GM12878 (cell line): ENCODE results near the gene KRTAP5-4. TPM values are rescaled to one million over a fixed set of nuclear protein-coding genes. Genes with fewer than 3 reads are reported as not detected.
"Not testable (repeated sequence)": the region's sequence is repeated elsewhere in the genome, so short reads cannot be mapped to it uniquely, and the experiment has no call there.

Experiments
- ATAC-seq: fragments of 200-7000 bp; cut with Tn5 transposase; 3 replicates; pipeline ENCODE4 v1.9.1; 2020; ENCODE audit warnings: mild to moderate bottlenecking, moderate library complexity
- BruUV-seq: library from RNA; stranded (reverse); fragments of 400-500 nt; replicated peaks from 2 replicates; lab custom pipeline; 2021; lab: Mats Ljungman, UMichigan
- CTCF ChIA-PET: fragments of 300-600 bp; sonication (Branson Sonifier 250); formaldehyde crosslinking; extraction: SDS; loops from one replicate; lab custom pipeline; 2021; ENCODE audit warnings: inconsistent platforms; lab: Yijun Ruan, JAX
- POLR2A ChIA-PET: fragments of 350-600 bp; formaldehyde crosslinking; extraction: SDS; loops from one replicate; lab custom pipeline; 2021; ENCODE audit warnings: inconsistent platforms; lab: Charles Lee
- RAD21 ChIA-PET: fragments of 300-600 bp; sonication (Branson Sonifier 250); formaldehyde crosslinking; loops from one replicate; lab custom pipeline; 2023; ENCODE audit warnings: antibody characterized with exemption; ENCODE audit not compliant: unreplicated experiment; lab: Charles Lee
- SMC1A ChIA-PET: fragments of 300-600 bp; sonication (Branson Sonifier 250); formaldehyde crosslinking; loops from one replicate; lab custom pipeline; 2023; ENCODE audit not compliant: unreplicated experiment, uncharacterized antibody; lab: Charles Lee
- DNase-seq: peaks from one replicate; pipeline ENCODE4 v3.0.0-alpha.2; 2011; ENCODE audit warnings: low read depth, low spot score
- FAIRE-seq: peaks from 3 replicates; lab custom pipeline; 2011; peaks lifted over from hg19 to GRCh38; lab: Jason Lieb, UNC
- H2AFZ ChIP-seq: 2 replicates; pipeline ENCODE4 v1.6.0; 2011; ENCODE audit warnings: low read depth, low read length, control low read depth; ENCODE audit not compliant: control insufficient read depth
- H3K27ac ChIP-seq: 2 replicates; pipeline ENCODE4 v1.5.1; 2011; ENCODE audit warnings: control low read depth; ENCODE audit not compliant: control insufficient read depth, insufficient read depth
- H3K27me3 ChIP-seq, 2 experiments: replicated peaks in 1 of 2; 2 replicates each; pipeline versions ENCODE4 v1.6.0 to v1.6.1; 2011; ENCODE audit warnings: low read length in 1 of 2; ENCODE audit not compliant: control insufficient read depth in 2 of 2, insufficient read depth in 2 of 2
- H3K36me3 ChIP-seq, 2 experiments: 2 replicates each; pipeline ENCODE4 v1.5.1; 2011; ENCODE audit warnings: low read length in 1 of 2; ENCODE audit not compliant: control insufficient read depth in 2 of 2, insufficient read depth in 2 of 2
- H3K4me1 ChIP-seq: 2 replicates; pipeline ENCODE4 v1.6.1; 2011; ENCODE audit warnings: mild to moderate bottlenecking, low read length, moderate library complexity, mixed read lengths; ENCODE audit not compliant: control insufficient read depth, insufficient read depth
- H3K4me2 ChIP-seq: 2 replicates; pipeline ENCODE4 v1.6.0; 2011; ENCODE audit warnings: control low read depth; ENCODE audit not compliant: control insufficient read depth, insufficient read depth
- H3K4me3 ChIP-seq: fragments of 200-600 bp; sonication (generic); 2 replicates; pipeline ENCODE4 v1.5.1; 2016
- H3K79me2 ChIP-seq: 2 replicates; pipeline ENCODE4 v1.6.0; 2011; ENCODE audit warnings: low read length; ENCODE audit not compliant: control insufficient read depth, insufficient read depth
- H3K9ac ChIP-seq: 2 replicates; pipeline ENCODE4 v1.8.0; 2011; ENCODE audit warnings: low read length, control low read depth, mixed read lengths; ENCODE audit not compliant: control insufficient read depth, insufficient read depth
- H3K9me3 ChIP-seq: replicated peaks from 3 replicates; pipeline ENCODE4 v1.5.1; 2011; ENCODE audit warnings: mild to moderate bottlenecking, low read length; ENCODE audit not compliant: control insufficient read depth, insufficient read depth
- H4K20me1 ChIP-seq: 2 replicates; pipeline ENCODE4 v1.6.0; 2011; ENCODE audit not compliant: control insufficient read depth, insufficient read depth
- ASH2L ChIP-seq: fragments of 300-600, 200-600 bp; sonication (generic); IDR thresholded peaks from 2 replicates; pipeline ENCODE4 v1.6.1; 2017; ENCODE audit warnings: low read depth, mild to moderate bottlenecking, borderline replicate concordance
- BHLHE40 ChIP-seq, 2 experiments: fragments of 450-650 bp in 1 of 2; IDR thresholded peaks; 2 replicates each; pipeline ENCODE4 v1.6.1; 2011 to 2017; ENCODE audit warnings: low read depth in 2 of 2, borderline replicate concordance in 1 of 2, improper control_type of control experiment in 1 of 2, low read length in 1 of 2, mild to moderate bottlenecking in 1 of 2
- BRCA1 ChIP-seq: IDR thresholded peaks from 2 replicates; pipeline ENCODE4 v1.6.1; 2011; ENCODE audit warnings: low read depth, low read length, improper control_type of control experiment
- CBFB ChIP-seq: IDR thresholded peaks from 2 replicates; pipeline ENCODE4 v1.6.1; 2016; ENCODE audit warnings: antibody characterized with exemption, low read depth
- CEBPB ChIP-seq, 2 experiments: fragments of 150-350 bp in 1 of 2; IDR thresholded peaks; 2 replicates each; pipeline ENCODE4 v1.6.1; 2012 to 2014; ENCODE audit warnings: low read depth in 2 of 2, low read length in 2 of 2, borderline replicate concordance in 1 of 2, inconsistent platforms in 1 of 2
- EGR1 ChIP-seq, 2 experiments: IDR thresholded peaks; 1 replicate in 1 of 2; 2 replicates in 1 of 2; pipeline ENCODE4 v1.6.1; 2011 to 2012; ENCODE audit warnings: low read depth in 2 of 2, low read length in 2 of 2, borderline replicate concordance in 1 of 2, mild to moderate bottlenecking in 1 of 2, moderate library complexity in 1 of 2
- MAX ChIP-seq: IDR thresholded peaks from 2 replicates; pipeline ENCODE4 v1.6.1; 2012; ENCODE audit warnings: low read depth, low read length, improper control_type of control experiment
- RAD51 ChIP-seq: fragments of 450-650 bp; IDR thresholded peaks from 2 replicates; pipeline ENCODE4 v1.6.1; 2016; ENCODE audit warnings: moderate library complexity, mild to moderate bottlenecking, inconsistent platforms
- RFX5 ChIP-seq: IDR thresholded peaks from 2 replicates; pipeline ENCODE4 v1.6.1; 2011; ENCODE audit warnings: low read depth, low read length, improper control_type of control experiment
- SRF ChIP-seq, 2 experiments: IDR thresholded peaks; 2 replicates each; pipeline ENCODE4 v1.6.1; 2011; ENCODE audit warnings: low read depth in 2 of 2, low read length in 2 of 2, mild to moderate bottlenecking in 1 of 2, moderate library complexity in 1 of 2
- WRNIP1 ChIP-seq: IDR thresholded peaks from 2 replicates; pipeline ENCODE4 v1.6.1; 2011; ENCODE audit warnings: low read depth, low read length, improper control_type of control experiment, borderline replicate concordance
- YBX1 ChIP-seq: fragments of 450-650 bp; IDR thresholded peaks from 2 replicates; pipeline ENCODE4 v1.6.1; 2016; ENCODE audit warnings: antibody characterized with exemption
- ZBED1 ChIP-seq: IDR thresholded peaks from 2 replicates; pipeline ENCODE4 v1.6.1; 2016; ENCODE audit warnings: borderline replicate concordance
- ZNF207 ChIP-seq: fragments of 450-650 bp; IDR thresholded peaks from 2 replicates; pipeline ENCODE4 v1.6.1; 2014; ENCODE audit warnings: antibody characterized with exemption, mild to moderate bottlenecking, borderline replicate concordance
- ZNF384 ChIP-seq: IDR thresholded peaks from 2 replicates; pipeline ENCODE4 v1.6.1; 2012; ENCODE audit warnings: low read depth, mild to moderate bottlenecking, low read length, improper control_type of control experiment, borderline replicate concordance
- WGBS: methylation state at CpG from one replicate; pipeline ENCODE4 v1.1.6; 2016; ENCODE audit warnings: low lambda C conversion rate; ENCODE audit not compliant: insufficient replicate concordance, insufficient coverage; ENCODE audit errors: missing lambda C conversion rate; 5-methylcytosine and 5-hydroxymethylcytosine counted together
- in situ Hi-C: fragments of 300-500 bp; cut with MboI; formaldehyde crosslinking; loops from 9 replicates; pipeline ENCODE4 v1.14.3; 2018; ENCODE audit warnings: mixed read lengths
- intact Hi-C: fragments of 100-400 bp; cut with micrococcal nuclease; formaldehyde crosslinking; loops from one replicate; pipeline ENCODE4 v1.14.2; 2022; ENCODE audit not compliant: unreplicated experiment
- polyA plus RNA-seq, 11 experiments: library from polyadenylated mRNA; depleted of rRNA in 4 of 11; unstranded in 6 of 11; stranded (reverse) in 5 of 11; fragments of >200 nt; fragmentation: Nextera tagmentation in 4 of 11; fragmentation: Illumina TruSeq in 1 of 11; extraction: Ambion mirVana in 4 of 11; extraction: Trizol in 1 of 11; gene quantifications; 1 replicate in 1 of 11; 2 replicates in 10 of 11; pipeline versions ENCODE4 v1.2.1 to v1.2.3, GENCODE V29; 2011 to 2016; ENCODE audit warnings: inconsistent platforms in 2 of 11, missing spikeins in 2 of 11, low read depth in 1 of 11
- total RNA-seq, 4 experiments: library from RNA; depleted of rRNA in 3 of 4; stranded (reverse); fragments of >200 nt in 3 of 4; fragmentation: Illumina TruSeq in 1 of 4; extraction: Trizol in 1 of 4; gene quantifications; 2 replicates each; pipeline versions ENCODE4 v1.2.1 to v1.2.3, GENCODE V29; 2013 to 2021

Gene KRTAP5-4
- total and polyA plus RNA-seq, 10 of the 15 experiments (the other 5 are each of a cell fraction or from before 2014, with no cell fraction given): not detected

DNA sequence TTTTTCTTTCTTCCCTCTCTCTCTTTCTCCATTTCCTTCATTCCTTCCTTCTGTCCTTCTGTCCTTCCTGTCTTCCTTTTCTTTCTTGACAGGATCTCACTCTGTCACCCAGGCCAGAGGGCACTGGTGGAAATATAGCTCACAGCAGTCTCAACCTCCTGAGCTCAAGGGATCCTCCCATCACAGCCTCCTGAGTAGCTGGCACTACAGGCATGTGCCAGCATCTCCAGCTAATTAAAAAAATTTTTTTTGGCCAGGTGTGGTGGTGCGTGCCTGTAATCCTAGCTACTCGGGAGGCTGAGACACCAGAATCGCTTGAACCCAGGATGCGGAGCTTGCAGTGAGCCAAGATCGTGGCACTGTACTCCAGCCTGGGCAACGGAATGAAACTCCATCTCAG is 45.1 kb downstream of the KRTAP5-4 start (continued):
- TF ChIP-seq ZBED1 (no peak), CBFB (no peak)

DNA sequence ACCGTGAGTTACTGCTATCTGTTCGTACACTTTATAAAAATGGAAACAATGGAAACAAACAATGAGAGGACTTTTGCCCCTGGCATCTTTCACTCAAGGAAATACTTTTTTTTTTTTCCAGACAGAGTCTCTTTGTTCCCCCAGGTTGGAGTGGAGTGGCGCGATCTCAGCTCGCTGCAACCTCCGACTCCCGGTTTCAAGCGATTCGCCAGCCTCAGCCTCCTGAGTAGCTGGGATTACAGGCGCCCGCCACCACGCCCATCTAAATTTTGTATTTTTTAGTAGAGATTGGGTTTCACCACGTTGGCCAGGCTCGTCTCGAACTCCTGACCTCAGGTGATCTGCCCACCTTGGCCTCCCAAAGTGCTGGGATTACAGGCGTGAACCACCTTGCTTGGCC is 46.2 kb downstream of the KRTAP5-4 start:
- intact Hi-C loops: loop anchor here (2.0 to 10.0 kb wide), 4 partner anchors 123 to 461 kb away; partner anchors contain the start of gene TOLLIP
- SMC1A ChIA-PET, H3K27me3 ChIP-seq, H3K36me3 ChIP-seq, H4K20me1 ChIP-seq, in situ Hi-C loops, H2AFZ ChIP-seq, H3K4me1 ChIP-seq, BruUV-seq, POLR2A ChIA-PET, H3K9me3 ChIP-seq, DNase-seq, FAIRE-seq, H3K4me3 ChIP-seq, ATAC-seq, H3K9ac ChIP-seq, H3K79me2 ChIP-seq, H3K27ac ChIP-seq, H3K4me2 ChIP-seq: not testable (repeated sequence)
- ChIA-PET RAD21 (interaction anchor here (1.9 kb wide), 1 partner anchor 27 kb away, joined by 6 read pairs; no protein-coding TSS in a partner anchor), CTCF (interaction anchor here (1.4 to 2.4 kb wide), 7 partner anchors 11 to 373 kb away, joined by 3 to 12 read pairs (median 7); no protein-coding TSS in a partner anchor)
- 59% methylated on average over 16 of the region's 16 CpGs for WGBS

DNA sequence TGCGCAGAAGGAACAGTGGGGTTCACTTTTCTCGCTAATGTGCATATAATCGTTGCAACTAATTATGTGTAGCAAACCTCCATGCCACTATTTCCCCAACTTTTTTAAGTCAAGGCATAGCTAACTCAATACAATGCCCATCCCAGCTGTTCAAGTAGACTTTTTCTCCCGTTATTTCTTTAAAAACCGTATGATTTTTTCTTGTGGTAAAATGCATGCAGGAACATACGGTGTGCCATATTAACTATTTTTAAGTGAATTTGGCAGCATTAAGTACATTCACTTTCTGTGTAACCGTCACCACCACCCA is 47.0 kb downstream of the KRTAP5-4 start:
- FAIRE-seq (no peak), ATAC-seq (no peak), DNase-seq (no peak)
- H3K9ac ChIP-seq: no peak overlapping the region
- H3K36me3 ChIP-seq: no peaks in the 10 kb centered on the region
- in situ Hi-C loops (no loop called here), intact Hi-C loops (loop anchor here (2.0 to 10.0 kb wide), 4 partner anchors 122 to 460 kb away; partner anchors contain the start of gene TOLLIP)
- BruUV-seq: no TSS peak
- no peak overlapping the region for H3K4me3 ChIP-seq
- ChIA-PET RAD21 (interaction anchor here (0.6 to 2.5 kb wide), 17 partner anchors 9 to 461 kb away, joined by 3 to 23 read pairs (median 4); no protein-coding TSS in a partner anchor), POLR2A (no interaction called here), SMC1A (interaction anchor here (0.5 to 2.0 kb wide), 14 partner anchors 26 to 459 kb away, joined by 3 to 8 read pairs (median 3); no protein-coding TSS in a partner anchor), CTCF (interaction anchor here (0.6 to 2.4 kb wide), 36 partner anchors 8 to 459 kb away, joined by 3 to 20 read pairs (median 4); partner anchors contain the start of gene KRTAP5-5)
- no peaks in the 10 kb centered on the region for H3K79me2 ChIP-seq
- WGBS: 25% methylated on average over 7 of the region's 7 CpGs
- H3K27ac ChIP-seq: no peak overlapping the region
- no peak overlapping the region for H2AFZ ChIP-seq
- H3K4me1 ChIP-seq: no peaks in the 10 kb centered on the region
- no peaks in the 10 kb centered on the region for H4K20me1 ChIP-seq
- peaks cover 0 to 10% of the 10 kb centered on the region in 2 experiments; a peak in 3 of 4 replicates for H3K27me3 ChIP-seq
- peaks cover 4% of the 10 kb centered on the region; the same call in 1 of the 3 replicates for H3K9me3 ChIP-seq
- no peak overlapping the region for H3K4me2 ChIP-seq
- TF ChIP-seq RFX5 (no peak), WRNIP1 (no peak), MAX (no peak), CEBPB (IDR thresholded peaks at IDR 0.05; ENCODE audit: borderline replicate concordance in 1 of 2, low read depth in 2 of 2, low read length in 2 of 2) (no peak), SRF (IDR thresholded peaks at IDR 0.05; ENCODE audit: low read depth in 2 of 2, low read length in 2 of 2) (no peak), ZNF384 (no peak), BHLHE40 (IDR thresholded peaks at IDR 0.05; ENCODE audit: borderline replicate concordance in 1 of 2, low read depth in 2 of 2, low read length in 1 of 2) (no peak), ZNF207 (no peak), ZBED1 (no peak), YBX1 (no peak), EGR1 (IDR thresholded peaks at IDR 0.05; ENCODE audit: borderline replicate concordance in 1 of 2, low read depth in 2 of 2, low read length in 2 of 2) (no peak), ASH2L (no peak), BRCA1 (no peak), RAD51 (no peak)
